Measurements from ENCODE around the gene PDE9A.

GRCh38 chr21:42642219-42642745 is 11.1 kb upstream of the PDE9A start:
- no peak for TF ChIP-seq FOXM1 (IDR thresholded peaks at IDR 0.05; ENCODE audit: borderline replicate concordance)
- no peak for TF ChIP-seq SUZ12 (IDR thresholded peaks at IDR 0.05)
- TF ChIP-seq ELF4 (IDR thresholded peaks at IDR 0.05), result no peak
- TF ChIP-seq FOXA1 (IDR thresholded peaks at IDR 0.05), result no peak
- TF ChIP-seq HDGF (IDR thresholded peaks at IDR 0.05; ENCODE audit: borderline replicate concordance), result no peak
- no peak for TF ChIP-seq BHLHE40 (IDR thresholded peaks at IDR 0.05; ENCODE audit: borderline replicate concordance)
- no peak for TF ChIP-seq FOXK2 (IDR thresholded peaks at IDR 0.05)
- no peak for TF ChIP-seq ARNT (IDR thresholded peaks at IDR 0.05)
- TF ChIP-seq, protein P1, sequence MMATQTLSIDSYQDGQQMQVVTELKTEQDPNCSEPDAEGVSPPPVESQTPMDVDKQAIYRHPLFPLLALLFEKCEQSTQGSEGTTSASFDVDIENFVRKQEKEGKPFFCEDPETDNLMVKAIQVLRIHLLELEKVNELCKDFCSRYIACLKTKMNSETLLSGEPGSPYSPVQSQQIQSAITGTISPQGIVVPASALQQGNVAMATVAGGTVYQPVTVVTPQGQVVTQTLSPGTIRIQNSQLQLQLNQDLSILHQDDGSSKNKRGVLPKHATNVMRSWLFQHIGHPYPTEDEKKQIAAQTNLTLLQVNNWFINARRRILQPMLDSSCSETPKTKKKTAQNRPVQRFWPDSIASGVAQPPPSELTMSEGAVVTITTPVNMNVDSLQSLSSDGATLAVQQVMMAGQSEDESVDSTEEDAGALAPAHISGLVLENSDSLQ (IDR thresholded peaks at IDR 0.05), result no peak
- no peak for TF ChIP-seq L3MBTL2 (conservative IDR thresholded peaks at IDR 0.05)
- no peak for TF ChIP-seq ZNF384 (IDR thresholded peaks at IDR 0.05)
- TF ChIP-seq LEF1 (IDR thresholded peaks at IDR 0.05; ENCODE audit: borderline replicate concordance), result no peak
- no peak for TF ChIP-seq SP1 (IDR thresholded peaks at IDR 0.05)
